MM.1S (cell line): Measurements from ENCODE around the gene PRKCZ.

Experiments used
- DNase-seq: peaks from one replicate; pipeline ENCODE4 v3.0.0-alpha.2; 2015
- H2AFZ ChIP-seq: fragments of 300-600 bp; sonication (generic); 2 replicates; pipeline ENCODE4 v1.6.0; 2016; ENCODE audit warnings: antibody characterized with exemption, low read length
- H3F3A ChIP-seq: fragments of 300-600 bp; sonication (generic); 2 replicates; pipeline ENCODE4 v1.6.1; 2016; ENCODE audit warnings: mild to moderate bottlenecking, antibody characterized with exemption, low read length, moderate library complexity, mixed read lengths; ENCODE audit not compliant: insufficient read depth
- H3K27ac ChIP-seq: fragments of 300-600 bp; sonication (generic); 2 replicates; pipeline ENCODE4 v1.5.1; 2016; ENCODE audit warnings: mild to moderate bottlenecking, low read length
- H3K27me3 ChIP-seq: fragments of 300-600 bp; sonication (generic); replicated peaks from 2 replicates; pipeline ENCODE4 v1.6.0; 2016; ENCODE audit warnings: low read length; ENCODE audit not compliant: insufficient read depth
- H3K36me3 ChIP-seq: fragments of 300-600 bp; sonication (generic); replicated peaks from 2 replicates; pipeline ENCODE4 v1.6.1; 2016; ENCODE audit warnings: mild to moderate bottlenecking, low read length, mixed read lengths; ENCODE audit not compliant: insufficient read depth
- H3K4me1 ChIP-seq: fragments of 300-600 bp; sonication (generic); 2 replicates; pipeline ENCODE4 v1.6.1; 2016; ENCODE audit warnings: low read length, mixed read lengths
- H3K4me2 ChIP-seq: fragments of 300-600 bp; sonication (generic); 2 replicates; pipeline ENCODE4 v1.6.0; 2016; ENCODE audit warnings: low read depth, low read length
- H3K4me3 ChIP-seq: fragments of 300-600 bp; sonication (generic); 2 replicates; pipeline ENCODE4 v1.5.1; 2016; ENCODE audit warnings: low read length, mixed read lengths
- H3K79me2 ChIP-seq: fragments of 300-600 bp; sonication (generic); 2 replicates; pipeline ENCODE4 v1.6.1; 2016; ENCODE audit warnings: mixed run types, low read length, mixed read lengths
- H3K9ac ChIP-seq: fragments of 300-600 bp; sonication (generic); 2 replicates; pipeline ENCODE4 v1.6.1; 2016; ENCODE audit warnings: low read length, mixed read lengths
- H3K9me2 ChIP-seq: fragments of 300-600 bp; sonication (generic); replicated peaks from 2 replicates; pipeline ENCODE4 v1.6.1; 2016; ENCODE audit warnings: mild to moderate bottlenecking, low read length, mixed read lengths; ENCODE audit not compliant: insufficient read depth
- H3K9me3 ChIP-seq: fragments of 300-600 bp; sonication (generic); replicated peaks from 2 replicates; pipeline ENCODE4 v1.6.1; 2016; ENCODE audit warnings: mild to moderate bottlenecking, low read length, mixed read lengths; ENCODE audit not compliant: insufficient read depth
- H4K20me1 ChIP-seq: fragments of 300-600 bp; sonication (generic); 2 replicates; pipeline ENCODE4 v1.6.1; 2016; ENCODE audit warnings: mild to moderate bottlenecking, low read length, moderate library complexity, mixed read lengths; ENCODE audit not compliant: insufficient read depth
- CTCF ChIP-seq: fragments of 300-600 bp; sonication (generic); IDR thresholded peaks from 2 replicates; pipeline ENCODE4 v1.5.1; 2016; ENCODE audit warnings: antibody characterized with exemption, low read length, mixed read lengths
- EZH2 ChIP-seq: fragments of 300-600 bp; sonication (generic); optimal IDR thresholded peaks from 2 replicates; pipeline ENCODE3; 2017; ENCODE audit warnings: low read depth, mild to moderate bottlenecking, antibody characterized with exemption, low read length, mixed read lengths
- EZH2phosphoT487 ChIP-seq: fragments of 300-600 bp; sonication (generic); IDR thresholded peaks from 2 replicates; pipeline ENCODE4 v1.6.1; 2018; ENCODE audit warnings: antibody characterized with exemption, low read length

PRKCZ gene

GRCh38 chr1:2204415-2205190 is 154.4 kb downstream of the PRKCZ start:
- no peaks in the 10 kb centered on the region for H3K36me3 ChIP-seq
- H4K20me1 ChIP-seq: no peaks in the 10 kb centered on the region
- H3K4me1 ChIP-seq: 0 out of 2 replicates have a peak, but pooled peaks cover 3% of the 10 kb centered on the region
- DNase-seq: no peak
- no peak overlapping the region for H3K27ac ChIP-seq
- H3K9me2 ChIP-seq: no peaks in the 10 kb centered on the region
- peaks cover 67% of the 10 kb centered on the region for H3K27me3 ChIP-seq
- no peak overlapping the region for H2AFZ ChIP-seq
- TF ChIP-seq CTCF (no peak), EZH2 (no peak), EZH2phosphoT487 (no peak)
- H3K4me3 ChIP-seq: peak overlapping the region; percentile 46
- peak overlapping the region; percentile 71; the same call in 1 of the 2 replicates for H3K4me2 ChIP-seq
- no peak overlapping the region for H3K9ac ChIP-seq
- no peaks in the 10 kb centered on the region for H3F3A ChIP-seq
- no peaks in the 10 kb centered on the region for H3K79me2 ChIP-seq
- no peaks in the 10 kb centered on the region for H3K9me3 ChIP-seq

- Histone ChIP-seq H3K9me2 (no peaks in the 10 kb centered on the region), H3K9ac (no peak overlapping the region), H3F3A (no peaks in the 10 kb centered on the region), H3K27ac (no peak overlapping the region), H3K36me3 (no peaks in the 10 kb centered on the region), H3K9me3 (no peaks in the 10 kb centered on the region), H3K4me2 (peak overlapping the region; percentile 99), H3K27me3 (peaks cover 72% of the 10 kb centered on the region), H3K4me1 (peaks cover 9% of the 10 kb centered on the region; the same call in 1 of the 2 replicates), H2AFZ (peak overlapping the region; percentile 90), H4K20me1 (no peaks in the 10 kb centered on the region), H3K79me2 (no peaks in the 10 kb centered on the region), H3K4me3 (peak overlapping the region; percentile 63)
- peak; percentile 86 for DNase-seq
- no peak for TF ChIP-seq EZH2phosphoT487
- TF ChIP-seq EZH2: no peak
- TF ChIP-seq CTCF: no peak
Measured at GRCh38 chr1:2205191-2205952, 155.2 kb downstream of the PRKCZ start.

- Histone ChIP-seq H3K4me1 (peaks cover 9% of the 10 kb centered on the region; the same call in 1 of the 2 replicates), H3K27ac (no peak overlapping the region), H3K9me3 (no peaks in the 10 kb centered on the region), H3F3A (no peaks in the 10 kb centered on the region), H3K27me3 (peaks cover 70% of the 10 kb centered on the region), H3K9me2 (no peaks in the 10 kb centered on the region), H3K79me2 (no peaks in the 10 kb centered on the region), H4K20me1 (no peaks in the 10 kb centered on the region), H3K9ac (no peak overlapping the region), H3K36me3 (no peaks in the 10 kb centered on the region), H3K4me3 (no peak overlapping the region), H3K4me2 (no peak overlapping the region), H2AFZ (no peak overlapping the region)
- no peak for TF ChIP-seq EZH2
- no peak for TF ChIP-seq EZH2phosphoT487
- TF ChIP-seq CTCF: no peak
- DNase-seq: no peak
Measured at GRCh38 chr1:2206813-2207487, 156.7 kb downstream of the PRKCZ start.
